HFF-Myc (cell line): ENCODE measurements around the gene GSTM1.

Experiments used
- DNase-seq: peaks from one replicate; pipeline ENCODE4 v3.0.0-alpha.2; 2011; ENCODE audit warnings: low read depth; ENCODE audit errors: extremely low read depth
- H3K4me3 ChIP-seq: replicated peaks from 2 replicates; pipeline ENCODE4 v1.5.1; 2011; ENCODE audit warnings: low read depth, mild to moderate bottlenecking, control low read depth, low read length
- CTCF ChIP-seq: IDR thresholded peaks from 2 replicates; pipeline ENCODE4 v1.5.1; 2012; ENCODE audit warnings: mild to moderate bottlenecking, low read depth, low read length, control low read depth; ENCODE audit errors: missing control alignments

Gene GSTM1

DNA sequence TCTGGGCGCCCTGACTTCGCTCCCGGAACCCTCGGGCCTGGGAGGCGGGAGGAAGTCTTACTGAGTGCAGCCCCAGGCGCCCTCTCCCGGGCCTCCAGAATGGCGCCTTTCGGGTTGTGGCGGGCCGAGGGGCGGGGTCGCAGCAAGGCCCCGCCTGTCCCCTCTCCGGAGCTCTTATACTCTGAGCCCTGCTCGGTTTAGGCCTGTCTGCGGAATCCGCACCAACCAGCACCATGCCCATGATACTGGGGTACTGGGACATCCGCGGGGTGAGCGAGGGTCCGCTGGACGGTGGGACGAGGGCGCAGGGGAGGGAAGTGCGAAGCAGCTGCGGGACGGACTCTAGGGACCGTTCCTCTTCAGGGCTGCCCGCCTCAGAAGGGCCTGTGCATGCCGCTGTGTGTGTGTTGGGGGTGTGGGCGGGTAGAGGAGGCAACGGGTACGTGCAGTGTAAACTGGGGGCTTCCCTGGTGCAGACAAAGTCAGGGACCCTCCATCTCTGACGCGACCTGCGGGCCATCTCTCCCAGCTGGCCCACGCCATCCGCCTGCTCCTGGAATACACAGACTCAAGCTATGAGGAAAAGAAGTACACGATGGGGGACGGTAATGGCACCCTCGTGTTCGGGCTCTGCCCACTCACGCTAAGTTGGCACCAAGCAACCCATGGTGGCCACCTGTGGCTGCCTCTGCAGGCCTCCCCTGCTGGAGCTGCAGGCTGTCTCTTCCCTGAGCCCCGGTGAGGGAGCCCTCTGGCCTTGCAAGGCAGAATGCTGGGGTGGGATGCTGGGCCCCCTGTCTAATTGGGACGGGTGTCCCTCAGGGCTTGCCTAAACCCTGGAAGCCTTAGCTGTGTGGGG is at the start of gene GSTM1:
Gene GSTM1, plus strand, starts transcription at position 177 of the 859 bp plus-strand sequence. Its CDS starts 57 bp downstream, at position 234.
- H3K4me3 ChIP-seq, result no peak within 1 kb of the TSS
- TF ChIP-seq CTCF, result no peak
- no peak for DNase-seq

GRCh38 chr1:109639063-109639840 is 48.4 kb upstream of the GSTM1 start:
- no peak for DNase-seq
- no peak for TF ChIP-seq CTCF

GRCh38 chr1:109639841-109640184 is 47.8 kb upstream of the GSTM1 start:
- no peak overlapping the region for H3K4me3 ChIP-seq
- DNase-seq, result no peak
- TF ChIP-seq CTCF, result no peak

More at GRCh38 chr1:109639063-109639840, 48.4 kb upstream of the GSTM1 start:
- H3K4me3 ChIP-seq, result no peak overlapping the region

DNA sequence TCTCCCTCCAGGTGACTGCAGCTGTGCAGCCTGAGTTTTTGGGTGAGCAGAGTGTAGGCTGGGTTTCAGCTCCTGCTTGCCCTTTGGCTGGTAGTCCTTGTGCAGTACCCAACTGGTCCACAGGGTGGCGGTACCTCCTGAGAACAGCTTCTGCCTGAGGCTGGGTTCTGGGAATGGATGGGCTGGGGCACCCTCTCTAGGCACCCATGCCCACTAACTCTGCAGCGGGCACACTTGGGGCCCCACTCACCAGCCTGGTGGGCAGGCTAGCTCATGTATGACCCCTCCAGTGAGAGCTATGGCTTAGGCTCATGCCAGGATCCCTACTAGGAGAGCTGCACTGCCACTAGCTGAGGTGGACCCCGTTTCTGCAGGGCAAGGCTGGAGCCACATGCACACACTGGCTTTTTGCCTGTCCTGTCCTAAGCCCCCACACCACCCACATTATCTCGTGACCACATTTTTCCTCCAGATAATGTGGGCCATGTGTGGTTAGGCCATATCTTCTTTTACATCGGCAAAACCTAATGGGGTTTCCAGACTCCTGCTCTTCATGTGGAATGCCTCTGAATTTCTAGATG is 47.2 kb upstream of the GSTM1 start:
- H3K4me3 ChIP-seq, result no peak overlapping the region
- no peak for DNase-seq
- TF ChIP-seq CTCF, result peak; percentile 95

DNA sequence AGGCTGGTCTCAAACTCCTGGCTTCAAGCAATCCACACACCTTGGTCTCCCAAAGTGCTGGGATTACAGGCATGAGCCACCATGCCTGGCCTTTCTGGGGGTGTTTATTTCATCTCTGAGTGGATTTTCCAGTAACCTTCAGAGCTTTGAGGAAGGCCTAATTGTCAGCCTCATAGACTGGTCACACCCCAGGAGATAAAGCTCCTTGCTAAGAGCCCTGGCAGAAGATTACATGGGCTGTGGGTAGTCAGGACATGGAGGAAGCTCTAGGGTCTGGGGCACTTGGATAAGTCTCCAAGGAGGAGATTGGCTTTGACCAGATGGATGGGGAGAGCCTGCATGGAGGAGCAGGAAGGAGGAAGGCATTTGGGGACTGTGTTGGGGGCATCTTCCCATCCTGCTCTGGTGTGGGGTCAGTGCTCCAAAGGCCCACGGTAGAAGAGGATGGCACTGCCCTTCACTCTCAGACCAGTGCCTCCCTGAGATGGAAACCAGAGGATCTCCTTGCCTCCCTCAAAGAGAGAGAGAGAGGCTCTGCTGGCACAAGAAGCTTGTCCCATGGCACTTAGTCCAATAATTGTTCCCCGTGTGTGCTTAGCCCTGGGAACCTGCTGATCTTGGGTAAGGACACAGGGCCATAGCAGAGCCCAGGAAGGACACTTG is 46.4 kb upstream of the GSTM1 start:
- no peak for TF ChIP-seq CTCF
- DNase-seq, result no peak
- H3K4me3 ChIP-seq, result no peak overlapping the region

DNA sequence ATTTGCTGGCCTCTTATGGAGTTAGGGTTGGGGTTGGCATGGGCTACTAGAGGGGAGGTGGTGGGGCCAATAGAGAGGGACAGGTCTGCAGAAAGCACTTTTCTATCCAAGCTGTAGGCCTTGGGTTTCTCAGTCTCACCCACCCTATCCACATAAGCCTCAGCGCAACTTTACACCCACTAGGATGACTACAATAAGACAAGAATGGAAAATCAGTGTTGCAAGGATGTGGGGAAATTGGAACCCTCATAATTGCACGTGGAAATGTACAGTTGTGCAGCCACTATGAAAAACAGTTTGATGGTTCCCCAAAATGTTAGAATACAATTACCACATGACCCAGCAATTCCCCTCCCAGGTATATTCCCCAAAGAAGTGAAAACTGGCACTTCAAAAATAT is 45.8 kb upstream of the GSTM1 start:
- TF ChIP-seq CTCF, result no peak
- DNase-seq, result no peak
- no peak overlapping the region for H3K4me3 ChIP-seq
